Type B pancreatic cell (in vitro differentiated cells): ENCODE results near the gene ATP6V1G1. TPM values are rescaled to one million over a fixed set of nuclear protein-coding genes. Genes with fewer than 3 reads are reported as not detected.
A peak's percentile ranks its signal among the peaks of the same experiment; 100 is the strongest.
"Not testable (repeated sequence)": the region's sequence is repeated elsewhere in the genome, so short reads cannot be mapped to it uniquely, and the experiment has no call there.

Experiments used
- DNase-seq: peaks from one replicate; pipeline ENCODE4 v3.0.0; 2021; ENCODE audit warnings: mixed read lengths; ENCODE audit not compliant: unreplicated experiment; ENCODE audit errors: extremely low spot score
- H3K27ac Mint-ChIP-seq: 2 replicates; pipeline ENCODE4 v1.8.0; 2021; ENCODE audit warnings: mild to moderate bottlenecking, mixed read lengths
- H3K27me3 Mint-ChIP-seq: 2 replicates; pipeline ENCODE4 v1.8.0; 2021; ENCODE audit warnings: mixed read lengths
- H3K36me3 Mint-ChIP-seq: 2 replicates; pipeline ENCODE4 v1.8.0; 2021; ENCODE audit warnings: mixed read lengths
- H3K4me1 Mint-ChIP-seq: one replicate; pipeline ENCODE4 v1.8.0; 2021; ENCODE audit warnings: mixed read lengths; ENCODE audit not compliant: unreplicated experiment
- H3K4me3 Mint-ChIP-seq: 2 replicates; pipeline ENCODE4 v1.8.0; 2021; ENCODE audit warnings: mild to moderate bottlenecking, mixed read lengths
- H3K9me3 Mint-ChIP-seq: 2 replicates; pipeline ENCODE4 v1.8.0; 2021; ENCODE audit warnings: mixed read lengths
- total RNA-seq: library from RNA; stranded (reverse); gene quantifications from 2 replicates; pipeline ENCODE4 v1.2.1, GENCODE V29; 2021; ENCODE audit warnings: low replicate concordance
- TF ChIP-seq, protein P1 (sequence below): fragments of 200-600 bp; sonication (generic); conservative IDR thresholded peaks from 2 replicates; pipeline ENCODE4 v1.5.0; 2021; ENCODE audit warnings: antibody characterized with exemption, mild to moderate bottlenecking

Gene ATP6V1G1
- total RNA-seq, 1 donor from 2014 or later, result 110 TPM

DNA sequence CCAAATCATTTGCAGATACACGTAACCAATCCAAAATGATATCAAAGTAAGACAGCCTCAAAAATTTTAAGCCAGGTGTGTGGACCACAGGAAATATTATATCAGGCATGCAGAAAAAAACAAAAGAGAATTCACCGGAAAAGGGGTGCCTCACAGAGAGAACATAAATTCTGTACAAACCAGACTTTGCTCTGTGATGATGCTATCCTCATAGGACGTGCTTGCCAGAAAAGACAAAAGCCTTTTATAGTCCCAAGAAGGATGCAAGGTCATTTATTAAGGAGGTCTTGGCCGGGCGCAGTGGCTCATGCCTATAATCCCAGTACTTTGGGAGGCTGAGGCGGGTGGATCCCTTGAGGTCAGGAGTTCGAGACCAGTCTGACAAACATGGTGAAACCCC is 16.8 kb upstream of the ATP6V1G1 start:
- no peaks in the 10 kb centered on the region for H3K27me3 Mint-ChIP-seq
- no peak for DNase-seq
- no peak overlapping the region for H3K27ac Mint-ChIP-seq
- H3K9me3 Mint-ChIP-seq, result no peaks in the 10 kb centered on the region
- H3K36me3 Mint-ChIP-seq, result no peaks in the 10 kb centered on the region
- TF ChIP-seq, protein P1, sequence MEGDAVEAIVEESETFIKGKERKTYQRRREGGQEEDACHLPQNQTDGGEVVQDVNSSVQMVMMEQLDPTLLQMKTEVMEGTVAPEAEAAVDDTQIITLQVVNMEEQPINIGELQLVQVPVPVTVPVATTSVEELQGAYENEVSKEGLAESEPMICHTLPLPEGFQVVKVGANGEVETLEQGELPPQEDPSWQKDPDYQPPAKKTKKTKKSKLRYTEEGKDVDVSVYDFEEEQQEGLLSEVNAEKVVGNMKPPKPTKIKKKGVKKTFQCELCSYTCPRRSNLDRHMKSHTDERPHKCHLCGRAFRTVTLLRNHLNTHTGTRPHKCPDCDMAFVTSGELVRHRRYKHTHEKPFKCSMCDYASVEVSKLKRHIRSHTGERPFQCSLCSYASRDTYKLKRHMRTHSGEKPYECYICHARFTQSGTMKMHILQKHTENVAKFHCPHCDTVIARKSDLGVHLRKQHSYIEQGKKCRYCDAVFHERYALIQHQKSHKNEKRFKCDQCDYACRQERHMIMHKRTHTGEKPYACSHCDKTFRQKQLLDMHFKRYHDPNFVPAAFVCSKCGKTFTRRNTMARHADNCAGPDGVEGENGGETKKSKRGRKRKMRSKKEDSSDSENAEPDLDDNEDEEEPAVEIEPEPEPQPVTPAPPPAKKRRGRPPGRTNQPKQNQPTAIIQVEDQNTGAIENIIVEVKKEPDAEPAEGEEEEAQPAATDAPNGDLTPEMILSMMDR, result no peak
- H3K4me3 Mint-ChIP-seq, result no peak overlapping the region
- no peaks in the 10 kb centered on the region for H3K4me1 Mint-ChIP-seq

DNA sequence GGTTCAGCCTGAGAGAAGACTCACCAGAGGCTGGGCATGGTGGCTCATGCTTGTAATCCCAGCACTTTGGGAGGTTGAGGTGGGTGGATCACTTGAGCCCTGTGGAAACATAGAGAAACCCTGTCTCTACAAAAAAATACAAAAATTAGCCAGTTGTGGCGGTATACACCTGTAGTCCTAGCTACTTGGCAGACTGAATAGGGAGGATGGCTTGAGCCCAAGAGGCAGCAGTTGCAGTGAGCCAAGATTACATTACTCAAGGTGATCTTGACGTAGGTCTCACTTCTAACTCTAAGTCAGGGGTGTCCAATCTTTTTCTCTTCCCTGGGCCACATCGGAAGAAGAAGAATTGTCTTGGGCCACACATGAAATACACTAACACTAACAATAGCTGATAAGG is 16.2 kb upstream of the ATP6V1G1 start:
- Mint-ChIP-seq H3K4me3 (no peak overlapping the region), H3K9me3 (no peaks in the 10 kb centered on the region), H3K36me3 (no peaks in the 10 kb centered on the region), H3K27ac (no peak overlapping the region), H3K4me1 (no peaks in the 10 kb centered on the region), H3K27me3 (no peaks in the 10 kb centered on the region)
- DNase-seq, result no peak
- TF ChIP-seq, protein P1, result no peak

DNA sequence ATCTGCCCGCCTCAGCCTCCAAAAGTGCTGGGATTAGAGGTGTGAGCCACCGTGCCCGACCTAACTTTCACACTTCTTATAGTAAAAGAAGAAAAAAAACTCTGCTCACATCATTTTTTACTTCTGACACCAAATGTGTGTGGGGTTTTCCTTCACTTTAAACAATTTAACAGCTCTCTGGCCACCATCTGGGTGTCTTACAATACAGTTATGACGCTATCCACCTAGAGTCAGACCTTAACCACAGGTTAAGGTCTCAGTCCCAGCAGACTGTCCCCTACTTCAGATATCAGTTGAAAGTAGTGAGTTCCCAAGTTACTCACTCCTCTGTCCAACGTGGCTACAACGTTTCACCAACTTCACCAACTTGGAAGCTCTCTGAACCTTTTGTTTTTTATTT is 15.4 kb upstream of the ATP6V1G1 start:
- Mint-ChIP-seq H3K4me1 (no peaks in the 10 kb centered on the region), H3K36me3 (no peaks in the 10 kb centered on the region), H3K27me3 (no peaks in the 10 kb centered on the region), H3K27ac (no peak overlapping the region), H3K4me3 (no peak overlapping the region), H3K9me3 (no peaks in the 10 kb centered on the region)
- TF ChIP-seq, protein P1, result no peak
- DNase-seq, result no peak

DNA sequence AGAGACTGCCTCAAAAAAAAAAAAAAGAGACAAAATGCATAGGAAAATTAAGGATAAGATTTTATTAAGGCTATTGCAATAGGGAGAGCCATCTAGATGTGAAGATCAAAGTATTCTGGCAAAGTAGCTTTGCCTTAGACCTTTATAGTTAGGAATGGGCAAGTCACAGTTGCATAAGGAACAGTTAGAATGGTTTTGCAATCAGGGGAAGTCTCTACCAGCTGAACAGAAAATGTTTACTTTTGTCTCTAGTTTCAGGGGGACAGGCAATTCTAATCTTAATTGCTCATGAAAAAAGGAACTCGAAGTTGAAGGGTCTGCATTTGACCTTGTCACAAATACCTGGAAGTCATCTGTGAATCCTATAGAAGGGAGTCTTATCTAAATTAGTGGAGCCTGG is 13.1 kb upstream of the ATP6V1G1 start:
- H3K27me3 Mint-ChIP-seq, result no peaks in the 10 kb centered on the region
- no peaks in the 10 kb centered on the region for H3K4me1 Mint-ChIP-seq
- H3K27ac Mint-ChIP-seq, result no peak overlapping the region
- H3K9me3 Mint-ChIP-seq, result no peaks in the 10 kb centered on the region
- no peak for DNase-seq
- TF ChIP-seq, protein P1, result no peak
- no peak overlapping the region for H3K4me3 Mint-ChIP-seq
- no peaks in the 10 kb centered on the region for H3K36me3 Mint-ChIP-seq

DNA sequence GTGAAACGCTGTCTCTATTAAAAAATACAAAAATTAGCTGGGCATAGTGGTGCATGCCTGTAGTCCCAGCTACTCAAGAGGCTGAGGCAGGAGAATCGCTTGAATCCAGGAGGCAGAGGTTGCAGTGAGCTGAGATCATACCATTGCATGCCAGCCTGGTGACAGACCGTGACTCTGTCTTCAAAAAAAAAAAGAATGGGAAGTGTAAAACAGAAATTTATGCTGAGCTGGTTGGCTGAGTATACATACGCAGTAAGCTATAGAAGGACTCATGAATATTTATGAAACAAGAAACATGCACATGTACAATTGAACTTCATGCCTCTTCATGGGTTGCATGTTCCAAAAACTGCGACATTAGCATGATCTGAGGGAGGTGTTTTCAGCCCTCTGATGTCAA is 10.8 kb upstream of the ATP6V1G1 start:
- not testable (repeated sequence) for H3K9me3 Mint-ChIP-seq, DNase-seq, H3K4me1 Mint-ChIP-seq, H3K36me3 Mint-ChIP-seq, H3K4me3 Mint-ChIP-seq, H3K27ac Mint-ChIP-seq, H3K27me3 Mint-ChIP-seq

DNA sequence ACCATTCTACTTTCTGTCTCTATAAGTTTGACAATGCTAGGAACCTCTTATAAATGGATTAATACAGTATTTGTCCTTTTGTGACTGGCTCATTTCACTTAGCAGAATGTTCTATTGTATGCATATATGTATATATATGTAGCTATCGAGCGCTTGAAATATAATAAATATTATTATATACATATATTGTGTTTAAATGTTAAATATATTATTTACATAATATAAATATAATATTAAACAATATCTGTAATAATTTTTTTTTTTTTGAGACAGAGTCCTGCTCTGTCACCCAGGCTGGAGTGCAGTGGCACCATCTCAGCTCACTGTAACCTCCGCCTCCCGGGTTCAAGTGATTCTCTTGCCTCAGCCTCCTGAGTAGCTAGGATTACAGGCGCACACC is 9.4 kb upstream of the ATP6V1G1 start:
- H3K27me3 Mint-ChIP-seq, H3K9me3 Mint-ChIP-seq, H3K36me3 Mint-ChIP-seq, H3K27ac Mint-ChIP-seq, H3K4me1 Mint-ChIP-seq, H3K4me3 Mint-ChIP-seq, DNase-seq: not testable (repeated sequence)

DNA sequence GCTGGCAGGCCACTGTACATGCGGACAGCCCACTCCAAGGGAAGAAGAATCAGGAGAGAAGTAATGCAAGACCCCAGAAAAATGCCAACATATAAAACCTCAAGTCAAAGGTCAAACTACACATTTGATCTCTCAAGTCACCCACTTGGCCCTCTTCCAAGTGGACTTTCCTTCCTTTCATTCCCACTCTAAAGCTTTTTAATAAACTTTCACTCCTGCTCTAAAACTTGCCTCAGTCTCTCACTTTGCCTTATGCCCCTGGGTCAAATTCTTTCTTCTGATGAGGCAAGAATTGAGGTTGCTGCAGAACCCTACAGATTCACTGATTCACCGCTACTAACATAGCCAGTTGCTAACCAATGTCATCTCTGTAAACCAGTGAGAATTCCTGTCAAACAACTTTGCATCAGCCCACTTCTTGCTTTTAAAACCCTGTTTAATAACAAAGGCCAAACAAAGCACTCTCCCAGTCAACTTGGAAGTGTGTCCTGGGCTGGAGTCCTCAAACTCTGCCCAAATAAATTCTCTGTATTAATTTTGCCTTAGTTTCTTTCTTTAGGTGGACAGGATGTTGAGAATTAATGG is 6.9 kb upstream of the ATP6V1G1 start:
- H3K27me3 Mint-ChIP-seq, result no peaks in the 10 kb centered on the region
- no peak overlapping the region for H3K4me3 Mint-ChIP-seq
- peak overlapping the region; percentile 37 for H3K27ac Mint-ChIP-seq
- no peaks in the 10 kb centered on the region for H3K36me3 Mint-ChIP-seq
- no peak for DNase-seq
- H3K9me3 Mint-ChIP-seq, result no peaks in the 10 kb centered on the region
- H3K4me1 Mint-ChIP-seq, result peaks cover 6% of the 10 kb centered on the region
- TF ChIP-seq, protein P1, result no peak
